Astrocyte (in vitro differentiated cells and primary cell): ENCODE measurements around the gene SMIM24. TPM values are rescaled to one million over a fixed set of nuclear protein-coding genes. Genes with fewer than 3 reads are reported as not detected.

ENCODE experiments used
- DNase-seq: peaks from one replicate; pipeline ENCODE4 v3.0.0-alpha.2; 2010; ENCODE audit warnings: low read depth
- FAIRE-seq: peaks from 2 replicates; lab custom pipeline; 2011; peaks lifted over from hg19 to GRCh38; lab: Jason Lieb, UNC
- H2AFZ ChIP-seq: 2 replicates; pipeline ENCODE4 v1.6.0; 2012; ENCODE audit warnings: low read depth, low read length, inconsistent platforms
- H3K27ac ChIP-seq: 2 replicates; pipeline ENCODE4 v1.5.1; 2011; ENCODE audit warnings: low read depth, low read length, inconsistent platforms
- H3K27me3 ChIP-seq: 2 replicates; pipeline ENCODE4 v1.6.0; 2011; ENCODE audit warnings: low read length, inconsistent platforms; ENCODE audit not compliant: insufficient read depth
- H3K36me3 ChIP-seq: 2 replicates; pipeline ENCODE4 v1.5.1; 2011; ENCODE audit warnings: low read length, inconsistent platforms; ENCODE audit not compliant: insufficient read depth
- H3K4me1 ChIP-seq: 2 replicates; pipeline ENCODE4 v1.5.1; 2011; ENCODE audit warnings: low read length, inconsistent platforms; ENCODE audit not compliant: insufficient read depth
- H3K4me2 ChIP-seq: 2 replicates; pipeline ENCODE4 v1.6.0; 2012; ENCODE audit warnings: low read length, inconsistent platforms
- H3K4me3 ChIP-seq: 2 replicates; pipeline ENCODE4 v1.5.1; 2011; ENCODE audit warnings: low read depth, mild to moderate bottlenecking, low read length, inconsistent platforms; ENCODE audit not compliant: insufficient read depth
- H3K79me2 ChIP-seq: 2 replicates; pipeline ENCODE4 v1.6.0; 2012; ENCODE audit warnings: mild to moderate bottlenecking, low read length, inconsistent platforms; ENCODE audit not compliant: insufficient read depth
- H3K9ac ChIP-seq: 2 replicates; pipeline ENCODE4 v1.6.0; 2012; ENCODE audit warnings: mild to moderate bottlenecking, low read length, inconsistent platforms
- H3K9me3 ChIP-seq: 2 replicates; pipeline ENCODE4 v1.5.1; 2012; ENCODE audit warnings: low read depth, mild to moderate bottlenecking, low read length, inconsistent platforms; ENCODE audit not compliant: insufficient read depth
- H4K20me1 ChIP-seq: 2 replicates; pipeline ENCODE4 v1.6.0; 2012; ENCODE audit warnings: low read length, inconsistent platforms; ENCODE audit not compliant: insufficient read depth
- H3K27ac Mint-ChIP-seq: one replicate; pipeline ENCODE4 v1.8.0; 2021; ENCODE audit warnings: mild to moderate bottlenecking, mixed read lengths; ENCODE audit not compliant: unreplicated experiment
- H3K27me3 Mint-ChIP-seq: one replicate; pipeline ENCODE4 v1.8.0; 2021; ENCODE audit warnings: low read depth, mixed read lengths; ENCODE audit not compliant: unreplicated experiment
- H3K36me3 Mint-ChIP-seq: one replicate; pipeline ENCODE4 v1.8.0; 2021; ENCODE audit warnings: low read depth, mixed read lengths; ENCODE audit not compliant: unreplicated experiment
- H3K4me1 Mint-ChIP-seq: one replicate; pipeline ENCODE4 v1.8.0; 2021; ENCODE audit warnings: low read depth, mixed read lengths; ENCODE audit not compliant: unreplicated experiment
- H3K4me3 Mint-ChIP-seq: one replicate; pipeline ENCODE4 v1.8.0; 2021; ENCODE audit warnings: mild to moderate bottlenecking, moderate library complexity, mixed read lengths; ENCODE audit not compliant: unreplicated experiment
- H3K9me3 Mint-ChIP-seq: one replicate; pipeline ENCODE4 v1.8.0; 2021; ENCODE audit warnings: mild to moderate bottlenecking, mixed read lengths; ENCODE audit not compliant: unreplicated experiment
- EZH2 ChIP-seq: IDR thresholded peaks from 2 replicates; pipeline ENCODE4 v1.6.1; 2012; ENCODE audit warnings: mild to moderate bottlenecking, low read length, inconsistent platforms; ENCODE audit not compliant: insufficient read depth
- total RNA-seq: library from RNA; stranded (reverse); gene quantifications from 2 replicates; pipeline ENCODE4 v1.2.1, GENCODE V29; 2021
- TF ChIP-seq, protein P1 (sequence below): IDR thresholded peaks from 2 replicates; pipeline ENCODE4 v1.5.1; 2011; ENCODE audit warnings: low read depth, mild to moderate bottlenecking, inconsistent platforms, low read length, moderate library complexity; ENCODE audit not compliant: insufficient read depth

SMIM24 gene
- total RNA-seq, 1 donor from 2014 or later = not detected

DNA sequence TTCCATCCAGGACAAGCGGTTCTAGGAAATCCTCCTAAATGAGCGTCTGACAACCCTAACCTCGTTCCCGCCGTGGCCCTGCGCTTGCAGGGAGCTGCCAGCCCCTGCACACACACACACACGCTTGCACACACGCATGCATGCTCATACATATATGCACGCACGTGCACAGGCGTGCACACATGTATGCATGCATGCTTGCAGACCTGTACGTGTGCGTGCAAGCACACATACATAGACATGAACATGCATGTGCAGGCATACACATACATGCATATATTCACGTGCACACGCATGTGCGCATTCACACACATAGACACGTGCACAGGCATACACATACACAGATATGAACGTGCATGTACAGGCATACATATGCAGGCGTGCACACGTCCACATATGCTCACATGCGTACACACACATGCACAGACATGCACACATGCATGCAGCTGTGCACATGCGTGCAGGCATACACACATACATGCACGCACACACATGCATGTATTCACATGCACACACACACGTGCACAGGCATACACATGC lies 35.6 kb downstream of the SMIM24 start:
- Histone ChIP-seq H3K9ac (no peak overlapping the region), H3K27me3 (no peaks in the 10 kb centered on the region), H3K9me3 (no peaks in the 10 kb centered on the region), H2AFZ (no peak overlapping the region), H3K4me3 (no peak overlapping the region), H3K27ac (no peak overlapping the region), H3K4me1 (peaks cover 10% of the 10 kb centered on the region), H3K79me2 (peaks cover 43% of the 10 kb centered on the region), H3K36me3 (peaks cover 9% of the 10 kb centered on the region), H3K4me2 (peak overlapping the region; percentile 58), H4K20me1 (peaks cover 41% of the 10 kb centered on the region)
- H3K9me3 Mint-ChIP-seq = no peaks in the 10 kb centered on the region
- H3K27ac Mint-ChIP-seq = no peak overlapping the region
- H3K27me3 Mint-ChIP-seq = no peaks in the 10 kb centered on the region
- DNase-seq (no peak), FAIRE-seq (peak; percentile 50)
- no peak overlapping the region for H3K4me3 Mint-ChIP-seq
- peaks cover 10% of the 10 kb centered on the region for H3K4me1 Mint-ChIP-seq
- peaks cover 7% of the 10 kb centered on the region for H3K36me3 Mint-ChIP-seq
- TF ChIP-seq, protein P1, sequence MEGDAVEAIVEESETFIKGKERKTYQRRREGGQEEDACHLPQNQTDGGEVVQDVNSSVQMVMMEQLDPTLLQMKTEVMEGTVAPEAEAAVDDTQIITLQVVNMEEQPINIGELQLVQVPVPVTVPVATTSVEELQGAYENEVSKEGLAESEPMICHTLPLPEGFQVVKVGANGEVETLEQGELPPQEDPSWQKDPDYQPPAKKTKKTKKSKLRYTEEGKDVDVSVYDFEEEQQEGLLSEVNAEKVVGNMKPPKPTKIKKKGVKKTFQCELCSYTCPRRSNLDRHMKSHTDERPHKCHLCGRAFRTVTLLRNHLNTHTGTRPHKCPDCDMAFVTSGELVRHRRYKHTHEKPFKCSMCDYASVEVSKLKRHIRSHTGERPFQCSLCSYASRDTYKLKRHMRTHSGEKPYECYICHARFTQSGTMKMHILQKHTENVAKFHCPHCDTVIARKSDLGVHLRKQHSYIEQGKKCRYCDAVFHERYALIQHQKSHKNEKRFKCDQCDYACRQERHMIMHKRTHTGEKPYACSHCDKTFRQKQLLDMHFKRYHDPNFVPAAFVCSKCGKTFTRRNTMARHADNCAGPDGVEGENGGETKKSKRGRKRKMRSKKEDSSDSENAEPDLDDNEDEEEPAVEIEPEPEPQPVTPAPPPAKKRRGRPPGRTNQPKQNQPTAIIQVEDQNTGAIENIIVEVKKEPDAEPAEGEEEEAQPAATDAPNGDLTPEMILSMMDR = no peak
- TF ChIP-seq EZH2 = no peak

DNA sequence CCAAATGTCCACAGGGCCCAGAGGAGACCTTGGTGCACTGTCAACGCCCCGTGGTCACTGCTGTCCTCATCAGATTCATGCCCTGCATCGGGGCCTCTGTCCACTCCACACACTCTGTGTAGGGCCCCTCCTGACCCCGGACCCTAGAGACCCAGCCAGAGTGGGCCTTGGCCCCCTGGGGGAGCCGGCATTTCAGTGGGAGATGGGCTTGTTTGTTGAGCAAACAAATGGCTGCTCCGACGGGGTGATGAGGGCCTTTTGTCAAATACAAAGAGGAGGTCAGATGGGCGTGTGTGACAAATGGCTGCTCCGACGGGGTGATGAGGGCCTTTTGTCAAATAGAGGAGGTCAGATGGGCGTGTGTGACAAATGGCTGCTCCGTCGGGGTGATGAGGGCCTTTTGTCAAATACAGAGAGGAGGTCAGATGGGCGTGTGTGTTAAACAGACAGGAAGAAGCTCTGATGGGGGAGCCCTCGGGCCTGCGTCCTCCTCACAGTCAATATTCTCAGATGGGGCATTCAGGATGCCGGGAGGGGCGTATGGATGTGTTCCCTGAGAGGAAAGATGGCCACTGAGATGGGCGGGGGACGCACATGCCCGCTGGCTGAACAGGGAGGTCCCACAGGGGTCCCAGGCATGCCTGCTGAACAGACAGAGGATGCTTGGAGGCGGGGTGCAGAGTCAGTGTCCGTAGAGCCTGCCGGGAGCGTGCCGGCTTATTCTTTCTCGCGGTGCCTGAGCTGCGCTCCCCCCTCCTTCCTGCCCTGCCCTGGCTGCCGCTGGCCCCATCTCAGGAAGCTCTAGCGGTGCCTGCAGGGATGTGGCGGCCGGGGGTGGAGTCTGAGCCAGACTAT lies 36.3 kb downstream of the SMIM24 start:
- peak overlapping the region; percentile 50 for H3K27ac ChIP-seq
- peaks cover 10% of the 10 kb centered on the region for H3K4me1 ChIP-seq
- no peaks in the 10 kb centered on the region for H3K9me3 ChIP-seq
- H3K4me2 ChIP-seq = peak overlapping the region; percentile 58
- peak overlapping the region; percentile 71 for H3K9ac ChIP-seq
- TF ChIP-seq, protein P1 = no peak
- TF ChIP-seq EZH2 = no peak
- FAIRE-seq = no peak
- Mint-ChIP-seq H3K4me3 (no peak overlapping the region), H3K36me3 (peaks cover 7% of the 10 kb centered on the region), H3K4me1 (peaks cover 10% of the 10 kb centered on the region), H3K9me3 (no peaks in the 10 kb centered on the region), H3K27ac (no peak overlapping the region), H3K27me3 (no peaks in the 10 kb centered on the region)
- H4K20me1 ChIP-seq = peaks cover 41% of the 10 kb centered on the region
- DNase-seq = no peak
- no peak overlapping the region for H3K4me3 ChIP-seq
- peaks cover 43% of the 10 kb centered on the region for H3K79me2 ChIP-seq
- peaks cover 9% of the 10 kb centered on the region for H3K36me3 ChIP-seq
- H2AFZ ChIP-seq = no peak overlapping the region
- no peaks in the 10 kb centered on the region for H3K27me3 ChIP-seq
